Loucy (cell line): ENCODE measurements around the gene C9.

ENCODE experiments used
- EZH2phosphoT487 ChIP-seq: fragments of 200-600 bp; IDR thresholded peaks from 2 replicates; pipeline ENCODE4 v1.6.1; 2018; ENCODE audit warnings: antibody characterized with exemption, mild to moderate bottlenecking, moderate library complexity, borderline replicate concordance
- TF ChIP-seq, protein P1 (sequence below): fragments of 200-600 bp; sonication (generic); conservative IDR thresholded peaks from 2 replicates; pipeline ENCODE4 v1.5.1; 2014; ENCODE audit warnings: mild to moderate bottlenecking, antibody characterized with exemption, low read length

DNA sequence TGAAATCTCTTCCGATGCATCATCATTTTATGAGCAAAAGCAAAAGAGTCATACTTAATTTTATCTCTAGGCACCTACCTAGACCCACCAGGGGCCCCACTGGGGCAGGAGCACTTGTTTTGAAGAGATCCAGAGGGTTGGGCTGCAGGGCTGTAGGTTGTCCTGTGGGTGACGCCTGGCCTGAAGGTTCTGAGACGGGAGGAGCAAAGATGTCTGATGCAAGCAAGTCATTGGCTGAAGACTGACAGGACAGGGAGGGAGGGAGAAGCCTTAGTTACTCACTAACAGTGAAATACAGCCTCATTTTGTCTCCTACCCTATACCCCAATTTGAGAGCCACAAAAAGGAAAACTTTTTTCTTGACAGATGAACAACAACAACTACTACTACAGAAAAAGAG lies 17.1 kb upstream of the C9 start:
- TF ChIP-seq, protein P1, sequence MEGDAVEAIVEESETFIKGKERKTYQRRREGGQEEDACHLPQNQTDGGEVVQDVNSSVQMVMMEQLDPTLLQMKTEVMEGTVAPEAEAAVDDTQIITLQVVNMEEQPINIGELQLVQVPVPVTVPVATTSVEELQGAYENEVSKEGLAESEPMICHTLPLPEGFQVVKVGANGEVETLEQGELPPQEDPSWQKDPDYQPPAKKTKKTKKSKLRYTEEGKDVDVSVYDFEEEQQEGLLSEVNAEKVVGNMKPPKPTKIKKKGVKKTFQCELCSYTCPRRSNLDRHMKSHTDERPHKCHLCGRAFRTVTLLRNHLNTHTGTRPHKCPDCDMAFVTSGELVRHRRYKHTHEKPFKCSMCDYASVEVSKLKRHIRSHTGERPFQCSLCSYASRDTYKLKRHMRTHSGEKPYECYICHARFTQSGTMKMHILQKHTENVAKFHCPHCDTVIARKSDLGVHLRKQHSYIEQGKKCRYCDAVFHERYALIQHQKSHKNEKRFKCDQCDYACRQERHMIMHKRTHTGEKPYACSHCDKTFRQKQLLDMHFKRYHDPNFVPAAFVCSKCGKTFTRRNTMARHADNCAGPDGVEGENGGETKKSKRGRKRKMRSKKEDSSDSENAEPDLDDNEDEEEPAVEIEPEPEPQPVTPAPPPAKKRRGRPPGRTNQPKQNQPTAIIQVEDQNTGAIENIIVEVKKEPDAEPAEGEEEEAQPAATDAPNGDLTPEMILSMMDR, result no peak
- no peak for TF ChIP-seq EZH2phosphoT487
